Left hindlimb (tissue), 1 donor: ENCODE measurements around the gene ANKDD1A.

Experiments
- DNase-seq: peaks from one replicate; pipeline ENCODE4 v3.0.0-alpha.2; 2018

Gene ANKDD1A

GRCh38 chr15:64896371-64897069, 15.2 kb upstream of the ANKDD1A start:
- no peak for DNase-seq

- no peak for DNase-seq
These were observed 14.2 kb upstream of the ANKDD1A start for GRCh38 chr15:64897345-64897985.

GRCh38 chr15:64898406-64898805, 13.3 kb upstream of the ANKDD1A start:
- DNase-seq = no peak

GRCh38 chr15:64901141-64901540, 10.6 kb upstream of the ANKDD1A start:
- DNase-seq = no peak

GRCh38 chr15:64901914-64902313, 9.8 kb upstream of the ANKDD1A start:
- DNase-seq = no peak

- DNase-seq = no peak
These were observed 8.8 kb upstream of the ANKDD1A start for GRCh38 chr15:64902863-64903262.

GRCh38 chr15:64903326-64903950, 8.3 kb upstream of the ANKDD1A start:
- no peak for DNase-seq

- DNase-seq = no peak
These were observed 7.5 kb upstream of the ANKDD1A start for GRCh38 chr15:64904189-64904588.

GRCh38 chr15:64905119-64905831, 6.4 kb upstream of the ANKDD1A start:
- DNase-seq = peak; percentile 86

GRCh38 chr15:64905941-64906340, 5.8 kb upstream of the ANKDD1A start:
- no peak for DNase-seq

- DNase-seq = no peak
These were observed 5.3 kb upstream of the ANKDD1A start for GRCh38 chr15:64906402-64906801.

GRCh38 chr15:64907991-64908390, 3.7 kb upstream of the ANKDD1A start:
- no peak for DNase-seq

GRCh38 chr15:64909546-64909945, 2.2 kb upstream of the ANKDD1A start:
- DNase-seq = no peak

- no peak for DNase-seq
These were observed 950 bp downstream of the ANKDD1A start for GRCh38 chr15:64912379-64913325.

- DNase-seq = no peak
These were observed 4.0 kb downstream of the ANKDD1A start for GRCh38 chr15:64915518-64916227.

GRCh38 chr15:64916365-64916764, 4.7 kb downstream of the ANKDD1A start:
- DNase-seq = no peak

- no peak for DNase-seq
These were observed 5.5 kb downstream of the ANKDD1A start for GRCh38 chr15:64917211-64917610.

GRCh38 chr15:64919721-64920120, 8.0 kb downstream of the ANKDD1A start:
- no peak for DNase-seq

- no peak for DNase-seq
These were observed 10.0 kb downstream of the ANKDD1A start for GRCh38 chr15:64921711-64922110.

GRCh38 chr15:64923546-64923945, 11.8 kb downstream of the ANKDD1A start:
- no peak for DNase-seq
